K562 (cell line): Measurements from ENCODE around the gene RAB26.

Experiments
- CBX5 ChIP-seq: IDR thresholded peaks from 2 replicates; pipeline ENCODE4 v1.6.1; 2014; ENCODE audit warnings: low read depth, borderline replicate concordance
- CTCF ChIP-seq, 3 experiments: IDR thresholded peaks in 2 of 3; conservative IDR thresholded peaks in 1 of 3; 2 replicates each; pipeline ENCODE4 v1.5.1; 2011 to 2012; ENCODE audit warnings: low read length in 3 of 3, mild to moderate bottlenecking in 3 of 3, control low read depth in 2 of 3, improper control_type of control experiment in 1 of 3, inconsistent platforms in 1 of 3, low read depth in 1 of 3, mixed read lengths in 1 of 3, moderate library complexity in 1 of 3; ENCODE audit not compliant: insufficient read depth in 2 of 3
- PATZ1 ChIP-seq: fragments of 250-450 bp; sonication (Bioruptor Pico); IDR thresholded peaks from 2 replicates; pipeline ENCODE4 v1.5.0; 2020; ENCODE audit warnings: mild to moderate bottlenecking, borderline replicate concordance
- RFX5 ChIP-seq: IDR thresholded peaks from 2 replicates; pipeline ENCODE4 v1.6.1; 2011; ENCODE audit warnings: low read depth, mild to moderate bottlenecking, improper control_type of control experiment, low read length
- TAF1 ChIP-seq: IDR thresholded peaks from 2 replicates; pipeline ENCODE4 v1.6.1; 2011; ENCODE audit warnings: mild to moderate bottlenecking, low read length, moderate library complexity; ENCODE audit not compliant: insufficient read depth, control insufficient read depth, severe bottlenecking; ENCODE audit errors: extremely low read depth
- ZNF311 ChIP-seq: fragments of 250-450 bp; sonication (Bioruptor Pico); IDR thresholded peaks from 2 replicates; pipeline ENCODE4 v1.4.0; 2020; ENCODE audit warnings: mild to moderate bottlenecking, moderate library complexity
- ZNF699 ChIP-seq: fragments of 250-450 bp; sonication (Bioruptor Pico); IDR thresholded peaks from 2 replicates; pipeline ENCODE4 v1.8.0; 2021; ENCODE audit warnings: mild to moderate bottlenecking, moderate library complexity; ENCODE audit not compliant: insufficient replicate concordance
- TF ChIP-seq, protein P1 (sequence below): fragments of 450-650 bp; IDR thresholded peaks from 2 replicates; pipeline ENCODE4 v1.6.1; 2018; ENCODE audit not compliant: partially characterized antibody

- TF ChIP-seq, protein P1, sequence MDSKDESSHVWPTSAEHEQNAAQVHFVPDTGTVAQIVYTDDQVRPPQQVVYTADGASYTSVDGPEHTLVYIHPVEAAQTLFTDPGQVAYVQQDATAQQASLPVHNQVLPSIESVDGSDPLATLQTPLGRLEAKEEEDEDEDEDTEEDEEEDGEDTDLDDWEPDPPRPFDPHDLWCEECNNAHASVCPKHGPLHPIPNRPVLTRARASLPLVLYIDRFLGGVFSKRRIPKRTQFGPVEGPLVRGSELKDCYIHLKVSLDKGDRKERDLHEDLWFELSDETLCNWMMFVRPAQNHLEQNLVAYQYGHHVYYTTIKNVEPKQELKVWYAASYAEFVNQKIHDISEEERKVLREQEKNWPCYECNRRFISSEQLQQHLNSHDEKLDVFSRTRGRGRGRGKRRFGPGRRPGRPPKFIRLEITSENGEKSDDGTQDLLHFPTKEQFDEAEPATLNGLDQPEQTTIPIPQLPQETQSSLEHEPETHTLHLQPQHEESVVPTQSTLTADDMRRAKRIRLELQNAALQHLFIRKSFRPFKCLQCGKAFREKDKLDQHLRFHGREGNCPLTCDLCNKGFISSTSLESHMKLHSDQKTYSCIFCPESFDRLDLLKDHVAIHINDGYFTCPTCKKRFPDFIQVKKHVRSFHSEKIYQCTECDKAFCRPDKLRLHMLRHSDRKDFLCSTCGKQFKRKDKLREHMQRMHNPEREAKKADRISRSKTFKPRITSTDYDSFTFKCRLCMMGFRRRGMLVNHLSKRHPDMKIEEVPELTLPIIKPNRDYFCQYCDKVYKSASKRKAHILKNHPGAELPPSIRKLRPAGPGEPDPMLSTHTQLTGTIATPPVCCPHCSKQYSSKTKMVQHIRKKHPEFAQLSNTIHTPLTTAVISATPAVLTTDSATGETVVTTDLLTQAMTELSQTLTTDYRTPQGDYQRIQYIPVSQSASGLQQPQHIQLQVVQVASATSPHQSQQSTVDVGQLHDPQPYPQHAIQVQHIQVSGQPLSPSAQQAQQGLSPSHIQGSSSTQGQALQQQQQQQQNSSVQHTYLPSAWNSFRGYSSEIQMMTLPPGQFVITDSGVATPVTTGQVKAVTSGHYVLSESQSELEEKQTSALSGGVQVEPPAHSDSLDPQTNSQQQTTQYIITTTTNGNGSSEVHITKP: no peak
- TF ChIP-seq RFX5 (no peak), CBX5 (no peak), PATZ1 (no peak), CTCF (IDR thresholded peaks at IDR 0.05 in 2 of 3, conservative IDR thresholded peaks at IDR 0.05 in 1 of 3; ENCODE audit: insufficient read depth in 2 of 3, low read depth in 1 of 3, low read length in 3 of 3) (no peak), ZNF311 (no peak), ZNF699 (CRISPR knock-in tag) (no peak), TAF1 (no peak)
These were observed 51.9 kb downstream of the RAB26 start for GRCh38 chr16:2200313-2200712.
